Esophagus muscularis mucosa (tissue), 4 donors: Measurements from ENCODE around the gene CBFA2T2. TPM values are rescaled to one million over a fixed set of nuclear protein-coding genes. Genes with fewer than 3 reads are reported as not detected.

ENCODE experiments used
- DNase-seq: peaks from one replicate; pipeline ENCODE4 v3.0.0-alpha.2; 2017; ENCODE audit errors: extremely low spot score
- H3K27ac ChIP-seq, 4 donors: fragments of 200-600 bp; sonication (generic); replicated peaks in 1 of 4; 1 replicate in 3 of 4; 2 replicates in 1 of 4; pipeline ENCODE4 v1.5.1; 2016 to 2019; ENCODE audit warnings: mild to moderate bottlenecking in 1 of 4
- H3K27me3 ChIP-seq, 4 donors: fragments of 200-600 bp; sonication (generic); one replicate each; pipeline versions ENCODE4 v1.5.1 to v1.6.0; 2016 to 2019
- H3K36me3 ChIP-seq, 4 donors: fragments of 200-600 bp; sonication (generic); one replicate each; pipeline ENCODE4 v1.5.1; 2016 to 2019
- H3K4me1 ChIP-seq, 4 donors: fragments of 200-600 bp; sonication (generic); one replicate each; pipeline ENCODE4 v1.5.1; 2016 to 2019
- H3K4me3 ChIP-seq, 4 donors: fragments of 200-600 bp; sonication (generic); 1 replicate in 2 of 4; 2 replicates in 2 of 4; pipeline ENCODE4 v1.5.1; 2016 to 2019; ENCODE audit warnings: mild to moderate bottlenecking in 4 of 4, moderate library complexity in 1 of 4
- H3K9me3 ChIP-seq, 4 donors: fragments of 200-600 bp; sonication (generic); 1 replicate in 3 of 4; 2 replicates in 1 of 4; pipeline ENCODE4 v1.5.1; 2016 to 2019
- EP300 ChIP-seq: sonication (generic); formaldehyde crosslinking; IDR thresholded peaks from one replicate; pipeline ENCODE4 v1.6.1; 2017; ENCODE audit warnings: antibody characterized with exemption
- POLR2A ChIP-seq: fragments of 450-650 bp; IDR thresholded peaks from one replicate; pipeline ENCODE4 v1.6.1; 2017; ENCODE audit warnings: antibody characterized with exemption, moderate library complexity, mild to moderate bottlenecking, low read depth
- POLR2AphosphoS5 ChIP-seq, 2 donors: sonication (generic); formaldehyde crosslinking; IDR thresholded peaks; one replicate each; pipeline ENCODE4 v1.6.1; 2017; ENCODE audit warnings: antibody characterized with exemption in 2 of 2
- WGBS: methylation state at CpG from one replicate; pipeline ENCODE4 v1.1.5; 2018; 5-methylcytosine and 5-hydroxymethylcytosine counted together
- intact Hi-C: fragments of 100-400 bp; cut with DNase I; formaldehyde crosslinking; loops from one replicate; pipeline ENCODE4 v1.15.1; 2023
- total RNA-seq, 4 donors: library from RNA; depleted of rRNA; stranded (reverse); fragments of >200 nt; gene quantifications; one replicate each; pipeline versions ENCODE4 v1.1.0 to v1.2.1, GENCODE V29; 2016
- TF ChIP-seq, protein P1 (sequence below), 3 experiments: fragments of 200-600 bp in 2 of 3; fragments of 450-650 bp in 1 of 3; sonication (generic) in 2 of 3; IDR thresholded peaks; one replicate each; pipeline ENCODE4 v1.5.1; 2017 to 2019; ENCODE audit warnings: antibody characterized with exemption in 3 of 3, mild to moderate bottlenecking in 2 of 3, moderate library complexity in 1 of 3

The CBFA2T2 gene
- total RNA-seq, 4 donors from 2014 or later: 11.3 to 17.7 (median 14.6) TPM

DNA sequence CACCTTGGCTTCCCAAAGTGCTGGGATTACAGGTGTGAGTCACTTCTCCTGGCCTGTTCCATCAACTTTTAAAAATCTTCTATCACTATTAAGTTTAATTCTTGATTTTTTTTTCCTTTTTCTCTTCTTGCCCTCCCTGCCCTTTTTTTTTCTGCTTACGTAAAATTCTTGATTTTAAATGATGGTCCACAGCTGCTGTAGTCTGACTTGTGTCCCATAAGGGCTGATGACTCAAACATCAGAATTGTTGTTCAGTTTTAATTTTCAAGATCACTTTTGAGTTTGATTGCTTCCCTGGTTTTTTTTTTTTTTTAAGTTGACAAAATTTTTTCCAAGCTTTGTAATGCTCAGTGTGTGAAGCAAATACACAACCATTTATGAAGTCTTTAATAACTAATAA, 61.9 kb downstream of the CBFA2T2 start:
- Histone ChIP-seq H3K36me3 (peaks cover 0 to 11% (median 5%) of the 10 kb centered on the region in 4 donors), H3K4me1 (peaks cover 5 to 41% (median 32%) of the 10 kb centered on the region in 4 donors), H3K27ac (peak overlapping the region in 3 of 4 donors; percentile 26 to 48 (median 28)), H3K27me3 (no peaks in the 10 kb centered on the region), H3K4me3 (no peak overlapping the region), H3K9me3 (no peaks in the 10 kb centered on the region)
- no peak for DNase-seq
- WGBS: 57% methylated on average over 1 of the region's 1 CpG
- intact Hi-C loops: loop anchor here (10.0 kb wide), 1 partner anchor 57 kb away; the partner anchor contains the start of gene CBFA2T2
- TF ChIP-seq POLR2A (no peak), POLR2AphosphoS5 (IDR thresholded peaks at IDR 0.05) (peak in 1 of 2 donors; percentile 31)

DNA sequence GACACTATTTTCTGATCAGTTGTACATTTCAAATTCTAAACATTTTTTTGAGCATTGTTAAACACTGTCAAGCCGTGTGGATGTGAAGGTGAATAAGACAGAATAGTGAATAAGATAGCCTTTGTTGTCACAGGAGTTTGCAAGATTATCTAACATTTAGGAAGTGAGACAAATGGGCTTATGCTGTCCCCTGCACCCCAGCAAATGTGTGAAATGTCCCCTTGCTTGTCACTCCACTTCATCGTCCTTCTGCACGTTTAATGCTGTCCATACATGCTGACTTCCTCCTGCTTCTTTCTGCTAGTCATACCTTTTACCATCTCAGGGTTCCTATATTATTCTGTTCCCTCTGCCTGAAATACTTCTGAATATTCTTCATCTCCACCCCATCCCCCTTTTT, 62.6 kb downstream of the CBFA2T2 start:
- Histone ChIP-seq H3K9me3 (no peaks in the 10 kb centered on the region), H3K27ac (peak overlapping the region in 3 of 4 donors; percentile 21 to 28 (median 26)), H3K36me3 (peaks cover 0 to 13% (median 6%) of the 10 kb centered on the region in 4 donors), H3K4me3 (no peak overlapping the region), H3K27me3 (no peaks in the 10 kb centered on the region), H3K4me1 (peaks cover 5 to 41% (median 31%) of the 10 kb centered on the region in 4 donors)
- intact Hi-C loops: loop anchor here (10.0 kb wide), 1 partner anchor 58 kb away; the partner anchor contains the start of gene CBFA2T2
- WGBS: 32% methylated on average over 3 of the region's 3 CpGs
- DNase-seq: no peak
- TF ChIP-seq POLR2A (no peak), EP300 (no peak), POLR2AphosphoS5 (IDR thresholded peaks at IDR 0.05) (no peak)
- TF ChIP-seq, protein P1, sequence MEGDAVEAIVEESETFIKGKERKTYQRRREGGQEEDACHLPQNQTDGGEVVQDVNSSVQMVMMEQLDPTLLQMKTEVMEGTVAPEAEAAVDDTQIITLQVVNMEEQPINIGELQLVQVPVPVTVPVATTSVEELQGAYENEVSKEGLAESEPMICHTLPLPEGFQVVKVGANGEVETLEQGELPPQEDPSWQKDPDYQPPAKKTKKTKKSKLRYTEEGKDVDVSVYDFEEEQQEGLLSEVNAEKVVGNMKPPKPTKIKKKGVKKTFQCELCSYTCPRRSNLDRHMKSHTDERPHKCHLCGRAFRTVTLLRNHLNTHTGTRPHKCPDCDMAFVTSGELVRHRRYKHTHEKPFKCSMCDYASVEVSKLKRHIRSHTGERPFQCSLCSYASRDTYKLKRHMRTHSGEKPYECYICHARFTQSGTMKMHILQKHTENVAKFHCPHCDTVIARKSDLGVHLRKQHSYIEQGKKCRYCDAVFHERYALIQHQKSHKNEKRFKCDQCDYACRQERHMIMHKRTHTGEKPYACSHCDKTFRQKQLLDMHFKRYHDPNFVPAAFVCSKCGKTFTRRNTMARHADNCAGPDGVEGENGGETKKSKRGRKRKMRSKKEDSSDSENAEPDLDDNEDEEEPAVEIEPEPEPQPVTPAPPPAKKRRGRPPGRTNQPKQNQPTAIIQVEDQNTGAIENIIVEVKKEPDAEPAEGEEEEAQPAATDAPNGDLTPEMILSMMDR (IDR thresholded peaks at IDR 0.05): no peak

DNA sequence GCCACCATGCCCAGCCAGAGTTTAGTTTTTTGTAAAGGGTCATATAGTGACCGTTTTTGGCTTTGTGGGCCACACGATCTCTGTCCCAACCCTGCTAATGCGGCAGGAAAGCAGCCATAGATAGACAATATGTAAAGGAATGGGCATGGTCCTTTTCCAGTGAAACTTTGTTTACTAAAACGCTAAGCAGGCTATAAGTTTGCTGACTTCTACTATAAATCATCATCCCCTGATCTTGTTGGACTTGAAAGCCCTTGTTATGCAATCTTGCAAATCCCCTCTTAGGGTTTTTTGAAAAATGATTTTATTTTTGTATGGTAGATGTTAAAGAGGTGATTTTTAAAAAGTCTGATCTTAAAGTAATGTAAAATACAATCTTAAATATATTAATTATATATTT, 63.6 kb downstream of the CBFA2T2 start:
- Histone ChIP-seq H3K4me1 (peaks cover 5 to 41% (median 31%) of the 10 kb centered on the region in 4 donors), H3K27ac (peak overlapping the region in 1 of 4 donors; percentile 28)
- TF ChIP-seq POLR2A: no peak
- no peak for TF ChIP-seq EP300
- TF ChIP-seq, protein P1 (IDR thresholded peaks at IDR 0.05): no peak
- TF ChIP-seq POLR2AphosphoS5 (IDR thresholded peaks at IDR 0.05): no peak

GRCh38 chr20:33554914-33555420, 65.1 kb downstream of the CBFA2T2 start:
- Histone ChIP-seq H3K36me3 (peaks cover 0 to 16% (median 10%) of the 10 kb centered on the region in 4 donors), H3K9me3 (no peaks in the 10 kb centered on the region), H3K27ac (peak overlapping the region; percentile 58 to 64 (median 61)), H3K4me3 (peak overlapping the region in 3 of 4 donors; percentile 2 to 31 (median 19)), H3K4me1 (peaks cover 5 to 41% (median 34%) of the 10 kb centered on the region in 4 donors), H3K27me3 (no peaks in the 10 kb centered on the region)
- TF ChIP-seq POLR2A (no peak), POLR2AphosphoS5 (IDR thresholded peaks at IDR 0.05) (peak; percentile 26 to 38)
- TF ChIP-seq, protein P1 (IDR thresholded peaks at IDR 0.05): no peak
- no peak for DNase-seq
- intact Hi-C loops: loop anchor here (10.0 kb wide), 1 partner anchor 60 kb away; the partner anchor contains the start of gene CBFA2T2
- 11% methylated on average over 2 of the region's 2 CpGs for WGBS

More for the DNA sequence above, 63.6 kb downstream of the CBFA2T2 start:
- no peak for DNase-seq
- 80% methylated on average over 4 of the region's 4 CpGs for WGBS
- Histone ChIP-seq H3K27me3 (no peaks in the 10 kb centered on the region), H3K9me3 (no peaks in the 10 kb centered on the region), H3K36me3 (peaks cover 0 to 16% (median 10%) of the 10 kb centered on the region in 4 donors), H3K4me3 (no peak overlapping the region)
- intact Hi-C loops: loop anchor here (10.0 kb wide), 1 partner anchor 59 kb away; the partner anchor contains the start of gene CBFA2T2

- peak overlapping the region; percentile 58 to 64 (median 61) for H3K27ac ChIP-seq
- no peaks in the 10 kb centered on the region for H3K27me3 ChIP-seq
- H3K9me3 ChIP-seq: no peaks in the 10 kb centered on the region
- no peak for DNase-seq
- no peak overlapping the region for H3K4me3 ChIP-seq
- H3K36me3 ChIP-seq: peaks cover 0 to 13% (median 7%) of the 10 kb centered on the region in 4 donors
- intact Hi-C loops: loop anchor here (10.0 kb wide), 1 partner anchor 61 kb away; the partner anchor contains the start of gene CBFA2T2
- peaks cover 5 to 47% (median 38%) of the 10 kb centered on the region in 4 donors for H3K4me1 ChIP-seq
- WGBS: 100% methylated on average over 3 of the region's 3 CpGs
- TF ChIP-seq, protein P1 (IDR thresholded peaks at IDR 0.05): no peak
- TF ChIP-seq POLR2AphosphoS5 (IDR thresholded peaks at IDR 0.05): no peak
- no peak for TF ChIP-seq EP300
Observed at GRCh38 chr20:33555755-33556154, 65.9 kb downstream of the CBFA2T2 start.
